ENCODE data around the gene P3R3URF. TPM values are rescaled to one million over a fixed set of nuclear protein-coding genes. Genes with fewer than 3 reads are reported as not detected.

Gene P3R3URF
- total RNA-seq, 1 experiment from 2014 or later: not detected

DNA sequence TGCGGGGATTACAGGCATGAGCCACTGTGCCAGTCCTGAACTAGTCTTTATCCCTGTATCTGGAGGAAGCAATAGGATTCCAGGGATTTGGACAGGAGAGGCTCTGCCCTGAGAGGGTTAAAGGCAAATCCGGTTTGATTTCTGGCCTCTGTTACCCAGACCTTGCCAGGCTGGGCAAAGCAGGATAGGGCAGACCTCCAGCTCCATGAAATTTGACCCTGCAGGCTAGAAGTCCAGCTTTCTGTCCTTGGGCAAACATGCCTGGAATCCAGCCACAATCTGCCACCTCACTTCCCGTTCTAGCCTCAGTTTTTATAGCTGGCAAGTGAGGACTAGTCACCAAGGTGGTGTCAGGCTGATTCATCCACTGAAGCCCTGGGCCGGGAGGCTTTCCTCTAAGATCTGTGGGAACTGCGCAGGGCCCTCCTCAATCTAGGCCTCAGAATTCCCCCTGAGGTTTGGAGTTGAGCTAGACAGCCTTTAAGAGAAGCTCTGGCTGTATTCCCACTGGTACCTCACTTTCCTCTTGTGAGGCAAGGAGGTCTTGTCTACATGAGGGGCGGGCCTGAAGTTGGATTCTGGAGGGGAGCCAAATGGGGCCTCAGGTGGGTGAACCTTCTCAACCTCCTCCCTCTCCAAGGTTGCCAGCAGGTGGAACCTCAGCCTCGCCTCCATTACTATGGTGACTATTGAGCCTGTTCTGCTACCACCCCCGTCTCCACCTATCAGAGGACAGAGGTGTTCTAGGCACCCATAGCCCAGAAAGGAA lies 7.0 kb upstream of the P3R3URF start:
- TF ChIP-seq CTCF (conservative IDR thresholded peaks at IDR 0.05) (peak; percentile 30; the same call in 1 of the 2 replicates), EZH2 (IDR thresholded peaks at IDR 0.05; ENCODE audit: low read depth) (no peak)
- peak; percentile 98 to 99 for DNase-seq
- TSS peak; percentile 16 for BruUV-seq (replicated peaks)
- ChIA-PET POLR2A (ENCODE audit: unreplicated experiment) (interaction anchor here (0.5 to 1.6 kb wide), 14 partner anchors 9 to 880 kb away, joined by 3 to 13 read pairs (median 6); partner anchors contain the start of genes PRDX1 and RAD54L), CTCF (interaction anchor here (0.6 to 4.4 kb wide), 4 partner anchors 15 to 93 kb away, joined by 4 to 58 read pairs (median 6); partner anchors contain the start of gene POMGNT1)
- H3K9me3 ChIP-seq (ENCODE audit: insufficient read depth, low read depth): no peaks in the 10 kb centered on the region
- peaks cover 59% of the 10 kb centered on the region for H3K79me2 ChIP-seq (ENCODE audit: low read depth)
- H3F3A ChIP-seq (ENCODE audit: insufficient read depth, low read depth): peaks cover 77% of the 10 kb centered on the region
- intact Hi-C loops (cut with micrococcal nuclease; ENCODE audit: unreplicated experiment): loop anchor here (1.0 to 10.0 kb wide), 7 partner anchors 15 to 1168 kb away; partner anchors contain the start of genes HECTD3, HPDL, MAST2 and POMGNT1
- H3K36me3 ChIP-seq (ENCODE audit: low read depth): peaks cover 40% of the 10 kb centered on the region
- H3K27me3 ChIP-seq (ENCODE audit: insufficient read depth, low read depth): no peaks in the 10 kb centered on the region
- peak overlapping the region; percentile 97 for H3K4me2 ChIP-seq
- H4K20me1 ChIP-seq (ENCODE audit: insufficient read depth): no peaks in the 10 kb centered on the region; the same call in 1 of the 2 replicates
- peaks cover 68% of the 10 kb centered on the region for H3K4me1 ChIP-seq (replicated peaks; ENCODE audit: insufficient read depth)
- peak overlapping the region; percentile 83 for H3K4me3 ChIP-seq
- no peaks in the 10 kb centered on the region for H3K9me2 ChIP-seq (ENCODE audit: insufficient read depth)
- H2AFZ ChIP-seq: no peak overlapping the region
- H3K27ac ChIP-seq: peak overlapping the region; percentile 91

- POLR2A ChIA-PET (ENCODE audit: unreplicated experiment): interaction anchor here (0.5 to 1.6 kb wide), 16 partner anchors 12 to 852 kb away, joined by 3 to 23 read pairs (median 4); partner anchors contain the start of genes PIK3R3, PRDX1 and RAD54L
- CTCF ChIA-PET: interaction anchor here (0.5 to 4.4 kb wide), 11 partner anchors 9 to 824 kb away, joined by 3 to 58 read pairs (median 3); partner anchors contain the start of genes POMGNT1 and RAD54L
These were observed 5.3 kb upstream of the P3R3URF start for GRCh38 chr1:46181343-46182260.

More at GRCh38 chr1:46181343-46182260, 5.3 kb upstream of the P3R3URF start:
- Histone ChIP-seq H3K4me2 (peak overlapping the region; percentile 97), H3K4me1 (replicated peaks; ENCODE audit: insufficient read depth) (peaks cover 61% of the 10 kb centered on the region), H3K79me2 (ENCODE audit: low read depth) (peaks cover 53% of the 10 kb centered on the region), H3K36me3 (ENCODE audit: low read depth) (peaks cover 25% of the 10 kb centered on the region), H3K27ac (peak overlapping the region; percentile 91), H3K9me2 (ENCODE audit: insufficient read depth) (no peaks in the 10 kb centered on the region), H3K27me3 (ENCODE audit: insufficient read depth, low read depth) (no peaks in the 10 kb centered on the region), H3K4me3 (peak overlapping the region; percentile 83), H3F3A (ENCODE audit: insufficient read depth, low read depth) (peaks cover 62% of the 10 kb centered on the region), H2AFZ (no peak overlapping the region), H3K9me3 (ENCODE audit: insufficient read depth, low read depth) (no peaks in the 10 kb centered on the region), H4K20me1 (ENCODE audit: insufficient read depth) (no peaks in the 10 kb centered on the region)
- peak; percentile 62 to 86 for DNase-seq
- BruUV-seq (replicated peaks): TSS peak; percentile 14
- TF ChIP-seq CTCF (conservative IDR thresholded peaks at IDR 0.05) (no peak), EZH2 (IDR thresholded peaks at IDR 0.05; ENCODE audit: low read depth) (no peak)
- intact Hi-C loops (cut with micrococcal nuclease; ENCODE audit: unreplicated experiment): loop anchor here (2.0 to 10.0 kb wide), 5 partner anchors 121 to 1167 kb away; partner anchors contain the start of genes HECTD3, HPDL, LRRC41 and MAST2
